CD4-positive, CD25-positive, alpha-beta regulatory T cell (primary cell): ENCODE measurements around the gene GRID2. TPM values are rescaled to one million over a fixed set of nuclear protein-coding genes. Genes with fewer than 3 reads are reported as not detected.
"Not testable (repeated sequence)": the region's sequence is repeated elsewhere in the genome, so short reads cannot be mapped to it uniquely, and the experiment has no call there.

Experiments used
- ATAC-seq, 2 donors: fragments of 150-1000 bp; cut with Tn5 transposase; one replicate each; pipeline ENCODE4 v1.10.0; 2021; ENCODE audit warnings: low read depth in 2 of 2, moderate number of reproducible peaks in 2 of 2, moderate library complexity in 1 of 2
- DNase-seq, 3 donors: peaks; one replicate each; pipeline versions ENCODE4 v3.0.0 to v3.0.0-alpha.2; 2012 to 2022; ENCODE audit warnings: mixed read lengths in 1 of 3
- H3K27ac ChIP-seq: one replicate; pipeline ENCODE4 v1.7.0; 2013; ENCODE audit warnings: mild to moderate bottlenecking, low read length; ENCODE audit not compliant: insufficient read depth, poor library complexity, severe bottlenecking
- H3K27me3 ChIP-seq: one replicate; pipeline ENCODE4 v1.7.0; 2013; ENCODE audit warnings: low read length; ENCODE audit not compliant: control insufficient read depth, insufficient read depth
- H3K36me3 ChIP-seq: one replicate; pipeline ENCODE4 v1.7.0; 2013; ENCODE audit warnings: mild to moderate bottlenecking, low read length, moderate library complexity; ENCODE audit not compliant: control insufficient read depth, insufficient read depth
- H3K4me1 ChIP-seq: 2 replicates; pipeline ENCODE4 v1.7.0; 2013; ENCODE audit warnings: mild to moderate bottlenecking, low read length; ENCODE audit not compliant: insufficient read depth, control insufficient read depth, poor library complexity, severe bottlenecking
- H3K4me3 ChIP-seq: one replicate; pipeline ENCODE4 v1.7.0; 2013; ENCODE audit warnings: low read depth, mild to moderate bottlenecking, low read length, moderate library complexity
- H3K9me3 ChIP-seq, 2 experiments: 1 replicate in 1 of 2; 2 replicates in 1 of 2; pipeline ENCODE4 v1.7.0; 2013; ENCODE audit warnings: low read length in 2 of 2, mild to moderate bottlenecking in 1 of 2, moderate library complexity in 1 of 2; ENCODE audit not compliant: control insufficient read depth in 2 of 2
- H3K27ac Mint-ChIP-seq, 3 donors: one replicate each; pipeline ENCODE4 v1.8.0; 2020 to 2022; ENCODE audit warnings: mild to moderate bottlenecking in 3 of 3, mixed read lengths in 3 of 3, moderate library complexity in 2 of 3
- H3K27me3 Mint-ChIP-seq: one replicate; pipeline ENCODE4 v1.8.0; 2022; ENCODE audit warnings: mild to moderate bottlenecking, mixed read lengths
- H3K36me3 Mint-ChIP-seq: one replicate; pipeline ENCODE4 v1.8.0; 2020; ENCODE audit warnings: mixed read lengths
- H3K4me1 Mint-ChIP-seq, 4 donors: one replicate each; pipeline ENCODE4 v1.8.0; 2020 to 2022; ENCODE audit warnings: mixed read lengths in 4 of 4, mild to moderate bottlenecking in 1 of 4
- H3K4me3 Mint-ChIP-seq, 4 donors: one replicate each; pipeline ENCODE4 v1.8.0; 2020 to 2022; ENCODE audit warnings: mild to moderate bottlenecking in 4 of 4, mixed read lengths in 4 of 4, moderate library complexity in 3 of 4
- H3K9me3 Mint-ChIP-seq, 7 donors: one replicate each; pipeline ENCODE4 v1.8.0; 2020 to 2022; ENCODE audit warnings: mixed read lengths in 7 of 7, mild to moderate bottlenecking in 3 of 7, moderate library complexity in 2 of 7
- polyA plus RNA-seq, 4 donors: library from polyadenylated mRNA; unstranded; fragments of 300-500 nt; fragmentation: Illumina TruSeq; gene quantifications; one replicate each; pipeline ENCODE4 v1.2.3, GENCODE V29; 2021
- total RNA-seq: library from RNA; stranded (reverse); gene quantifications from one replicate; pipeline ENCODE4 v1.2.3, GENCODE V29; 2022

Gene GRID2
- total and polyA plus RNA-seq, 5 donors from 2014 or later: not detected

DNA sequence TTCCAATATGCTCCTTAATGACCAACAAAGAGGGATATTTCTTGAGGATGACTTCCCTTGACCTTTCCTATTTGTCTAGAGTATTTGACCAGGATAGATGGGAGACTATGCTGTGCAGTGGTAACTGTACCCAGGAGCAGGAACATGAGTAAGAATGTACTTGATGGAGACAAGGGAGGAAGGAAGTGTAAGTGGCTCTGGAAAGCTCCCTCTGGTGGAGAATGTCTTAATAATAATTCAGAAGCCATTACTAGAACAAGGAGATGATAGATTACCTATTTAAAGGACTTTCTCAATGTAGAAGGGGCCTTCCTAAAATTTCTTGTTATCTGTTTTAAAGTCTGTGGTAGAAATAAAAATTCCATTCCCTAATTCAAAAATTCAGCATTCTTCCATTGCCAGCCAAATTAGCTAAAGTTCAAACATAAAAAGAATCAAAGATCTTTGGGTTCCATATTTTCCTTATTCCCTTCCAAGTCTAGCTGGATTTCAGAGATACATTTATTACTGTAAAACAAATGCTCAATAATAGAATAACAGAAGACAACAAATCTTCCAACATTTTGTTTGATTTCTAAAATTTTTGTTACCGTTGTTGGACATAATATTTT, 83.8 kb downstream of the GRID2 start:
- Mint-ChIP-seq H3K4me1 (no peaks in the 10 kb centered on the region), H3K9me3 (peaks cover 0 to 11% (median 3%) of the 10 kb centered on the region in 7 donors), H3K27me3 (no peaks in the 10 kb centered on the region), H3K4me3 (no peak overlapping the region), H3K27ac (no peak overlapping the region), H3K36me3 (no peaks in the 10 kb centered on the region)
- Histone ChIP-seq H3K36me3 (no peaks in the 10 kb centered on the region), H3K27ac (no peak overlapping the region), H3K9me3 (no peaks in the 10 kb centered on the region), H3K27me3 (no peaks in the 10 kb centered on the region), H3K4me3 (no peak overlapping the region), H3K4me1 (no peaks in the 10 kb centered on the region)
- DNase-seq (peak in 1 of 3 donors; percentile 22), ATAC-seq (no peak)

GRCh38 chr4:92399032-92399431, 95.3 kb downstream of the GRID2 start:
- H3K4me3 ChIP-seq: no peak overlapping the region
- H3K27ac ChIP-seq: no peak overlapping the region
- no peaks in the 10 kb centered on the region for H3K4me1 Mint-ChIP-seq
- H3K27me3 ChIP-seq: no peaks in the 10 kb centered on the region
- no peaks in the 10 kb centered on the region for H3K27me3 Mint-ChIP-seq
- H3K36me3 Mint-ChIP-seq: no peaks in the 10 kb centered on the region
- no peak for ATAC-seq
- no peaks in the 10 kb centered on the region for H3K4me1 ChIP-seq
- H3K36me3 ChIP-seq: no peaks in the 10 kb centered on the region
- H3K4me3 Mint-ChIP-seq: no peak overlapping the region
- H3K9me3 Mint-ChIP-seq: peaks cover 0 to 12% (median 2%) of the 10 kb centered on the region in 7 donors
- no peak overlapping the region for H3K27ac Mint-ChIP-seq
- no peaks in the 10 kb centered on the region for H3K9me3 ChIP-seq
- no peak for DNase-seq

DNA sequence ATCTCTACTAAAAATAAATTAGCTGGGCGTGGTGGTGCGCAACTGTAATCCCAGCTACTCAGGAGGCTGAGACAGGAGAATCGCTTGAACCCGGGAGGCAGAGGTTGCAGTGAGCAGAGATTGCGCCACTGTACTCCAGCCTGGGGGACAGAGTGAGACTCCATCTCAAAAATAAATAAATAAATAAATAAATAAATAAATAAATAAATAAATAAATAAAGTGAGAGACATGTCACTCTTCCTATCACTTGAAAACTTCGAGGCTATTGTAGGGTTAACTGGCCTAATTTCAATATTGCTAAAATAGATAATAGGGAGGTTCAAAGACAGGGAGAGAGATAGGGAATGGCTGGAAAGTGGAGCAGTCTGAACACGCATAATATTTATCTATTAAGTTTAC, 99.8 kb downstream of the GRID2 start:
- H3K36me3 Mint-ChIP-seq, H3K27ac ChIP-seq, H3K4me3 Mint-ChIP-seq, DNase-seq, H3K27me3 Mint-ChIP-seq, H3K9me3 ChIP-seq, H3K27ac Mint-ChIP-seq, H3K36me3 ChIP-seq, H3K4me1 ChIP-seq, H3K4me1 Mint-ChIP-seq, ATAC-seq, H3K27me3 ChIP-seq, H3K4me3 ChIP-seq: not testable (repeated sequence)
- peaks cover 0 to 13% (median 2%) of the 10 kb centered on the region in 7 donors for H3K9me3 Mint-ChIP-seq

GRCh38 chr4:92406488-92406887, 102.7 kb downstream of the GRID2 start:
- no peaks in the 10 kb centered on the region for H3K36me3 Mint-ChIP-seq
- Histone ChIP-seq H3K27me3 (no peaks in the 10 kb centered on the region), H3K4me1 (no peaks in the 10 kb centered on the region), H3K36me3 (no peaks in the 10 kb centered on the region), H3K27ac (no peak overlapping the region), H3K4me3 (no peak overlapping the region), H3K9me3 (peaks cover 0 to 3% of the 10 kb centered on the region in 2 experiments)
- H3K9me3 Mint-ChIP-seq: peaks cover 0 to 25% (median 3%) of the 10 kb centered on the region in 7 donors
- DNase-seq (no peak), ATAC-seq (no peak)
- no peaks in the 10 kb centered on the region for H3K4me1 Mint-ChIP-seq
- H3K27me3 Mint-ChIP-seq: no peaks in the 10 kb centered on the region
- no peak overlapping the region for H3K27ac Mint-ChIP-seq
- no peak overlapping the region for H3K4me3 Mint-ChIP-seq

DNA sequence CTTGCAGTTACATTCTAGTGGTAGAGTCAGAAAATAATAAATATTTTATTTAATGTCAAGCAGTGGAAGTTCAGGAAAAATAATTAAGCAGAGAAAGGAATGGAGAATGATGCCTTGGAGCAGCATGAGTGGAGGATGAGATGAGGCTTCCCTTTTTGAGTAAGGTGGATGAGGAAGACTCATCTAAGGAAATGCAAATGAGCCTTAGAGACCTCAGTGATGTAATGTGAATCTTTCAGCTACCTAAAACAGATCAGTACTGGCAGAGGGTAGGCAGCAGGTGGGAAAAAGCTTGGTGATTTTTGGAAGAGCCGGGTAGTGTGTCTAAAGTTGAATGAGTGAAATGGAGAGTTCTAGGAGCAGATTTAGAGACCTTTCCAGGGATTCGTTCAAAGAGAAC, 118.2 kb downstream of the GRID2 start:
- peaks cover 0 to 4% (median 0%) of the 10 kb centered on the region in 4 donors for H3K4me1 Mint-ChIP-seq
- H3K4me3 Mint-ChIP-seq: no peak overlapping the region
- Histone ChIP-seq H3K4me3 (no peak overlapping the region), H3K36me3 (no peaks in the 10 kb centered on the region), H3K9me3 (no peaks in the 10 kb centered on the region), H3K27me3 (no peaks in the 10 kb centered on the region), H3K4me1 (no peaks in the 10 kb centered on the region), H3K27ac (no peak overlapping the region)
- DNase-seq (no peak), ATAC-seq (no peak)
- no peak overlapping the region for H3K27ac Mint-ChIP-seq
- H3K36me3 Mint-ChIP-seq: no peaks in the 10 kb centered on the region
- no peaks in the 10 kb centered on the region for H3K27me3 Mint-ChIP-seq
- peaks cover 0 to 17% (median 6%) of the 10 kb centered on the region in 7 donors for H3K9me3 Mint-ChIP-seq

GRCh38 chr4:92433272-92433758, 129.5 kb downstream of the GRID2 start:
- H3K4me3 Mint-ChIP-seq: no peak overlapping the region
- no peaks in the 10 kb centered on the region for H3K27me3 Mint-ChIP-seq
- Histone ChIP-seq H3K36me3 (no peaks in the 10 kb centered on the region), H3K27me3 (no peaks in the 10 kb centered on the region), H3K9me3 (peaks cover 0 to 6% of the 10 kb centered on the region in 2 experiments), H3K4me3 (no peak overlapping the region), H3K27ac (no peak overlapping the region), H3K4me1 (no peaks in the 10 kb centered on the region)
- no peaks in the 10 kb centered on the region for H3K36me3 Mint-ChIP-seq
- peaks cover 2 to 30% (median 8%) of the 10 kb centered on the region in 7 donors for H3K9me3 Mint-ChIP-seq
- H3K27ac Mint-ChIP-seq: no peak overlapping the region
- ATAC-seq: no peak
- H3K4me1 Mint-ChIP-seq: no peaks in the 10 kb centered on the region
- no peak for DNase-seq

DNA sequence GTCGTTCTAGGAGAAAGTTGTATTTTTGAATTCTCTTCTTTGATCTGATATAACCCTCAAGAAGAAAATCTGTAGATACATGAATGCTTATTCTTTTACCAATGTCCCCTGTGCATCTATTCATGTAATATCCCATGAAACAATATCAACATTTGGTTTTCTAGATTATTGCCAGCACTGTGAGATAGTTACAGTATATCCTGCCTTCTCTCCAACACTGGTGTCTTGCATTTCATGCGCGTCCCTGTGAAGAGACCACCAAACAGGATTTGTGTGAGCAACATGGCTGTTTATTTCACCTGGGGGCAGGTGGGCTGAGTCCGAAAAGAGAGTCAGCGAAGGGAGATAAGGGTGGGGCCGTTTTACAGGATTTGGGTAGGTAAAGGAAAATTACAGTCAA, 135.0 kb downstream of the GRID2 start:
- not testable (repeated sequence) for H3K27me3 ChIP-seq, ATAC-seq, H3K27ac ChIP-seq, H3K9me3 ChIP-seq, H3K4me1 Mint-ChIP-seq, H3K27me3 Mint-ChIP-seq, H3K36me3 Mint-ChIP-seq, H3K4me3 ChIP-seq, DNase-seq, H3K27ac Mint-ChIP-seq, H3K4me1 ChIP-seq, H3K36me3 ChIP-seq, H3K4me3 Mint-ChIP-seq
- H3K9me3 Mint-ChIP-seq: peaks cover 2 to 26% (median 12%) of the 10 kb centered on the region in 7 donors

DNA sequence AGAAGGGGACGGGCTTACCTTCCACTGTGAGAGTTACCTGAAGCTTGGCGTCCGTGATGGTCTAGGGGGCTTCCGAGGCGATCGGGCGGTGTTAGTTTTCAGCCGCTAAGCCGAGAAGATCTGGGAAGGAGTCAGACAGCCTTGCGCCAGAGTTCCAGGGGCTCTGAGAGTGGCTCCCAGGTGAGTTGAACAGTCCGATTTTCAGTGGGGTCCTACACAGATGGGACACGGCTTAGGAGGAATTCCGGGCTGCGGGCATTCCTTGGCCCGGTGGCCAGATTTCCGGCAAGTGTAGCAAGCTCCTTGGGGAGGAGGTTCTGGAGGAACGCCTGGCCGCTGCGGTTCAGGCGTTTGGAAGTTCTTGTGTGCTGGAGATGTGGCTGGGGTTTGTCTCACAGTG, 138.4 kb downstream of the GRID2 start:
- H3K4me3 Mint-ChIP-seq, ATAC-seq: not testable (repeated sequence)
- peaks cover 2 to 20% (median 13%) of the 10 kb centered on the region in 7 donors for H3K9me3 Mint-ChIP-seq

More for the DNA sequence above, 138.4 kb downstream of the GRID2 start:
- H3K4me3 ChIP-seq, H3K36me3 ChIP-seq, H3K4me1 ChIP-seq, DNase-seq, H3K9me3 ChIP-seq, H3K27me3 ChIP-seq, H3K36me3 Mint-ChIP-seq, H3K27ac Mint-ChIP-seq, H3K27ac ChIP-seq, H3K4me1 Mint-ChIP-seq, H3K27me3 Mint-ChIP-seq: not testable (repeated sequence)
